ENCODE measurements around the gene CHMP3. TPM values are rescaled to one million over a fixed set of nuclear protein-coding genes. Genes with fewer than 3 reads are reported as not detected.
"Not testable (repeated sequence)": the region's sequence is repeated elsewhere in the genome, so short reads cannot be mapped to it uniquely, and the experiment has no call there.

The CHMP3 gene
- total RNA-seq, 2 donors from 2014 or later = 64.6 to 70.0 TPM

- no peak for DNase-seq
- peaks cover 0 to 15% (median 0%) of the 10 kb centered on the region in 3 donors for H3K9me3 ChIP-seq
- no peaks in the 10 kb centered on the region for H3K36me3 ChIP-seq (replicated peaks in 1 of 2; ENCODE audit: insufficient read depth in 1 of 2, low read depth in 2 of 2)
- 86 to 95% methylated on average over 7 of the region's 7 CpGs for WGBS, 2 donors
- H3K4me3 ChIP-seq = no peak overlapping the region
- H3K27ac ChIP-seq = no peak overlapping the region
- H3K4me1 ChIP-seq = peaks cover 7% of the 10 kb centered on the region
- ATAC-seq = no peak
- intact Hi-C loops (cut with DNase I) = no loop called here
- H3K27me3 ChIP-seq = no peaks in the 10 kb centered on the region
- TF ChIP-seq, protein P1, sequence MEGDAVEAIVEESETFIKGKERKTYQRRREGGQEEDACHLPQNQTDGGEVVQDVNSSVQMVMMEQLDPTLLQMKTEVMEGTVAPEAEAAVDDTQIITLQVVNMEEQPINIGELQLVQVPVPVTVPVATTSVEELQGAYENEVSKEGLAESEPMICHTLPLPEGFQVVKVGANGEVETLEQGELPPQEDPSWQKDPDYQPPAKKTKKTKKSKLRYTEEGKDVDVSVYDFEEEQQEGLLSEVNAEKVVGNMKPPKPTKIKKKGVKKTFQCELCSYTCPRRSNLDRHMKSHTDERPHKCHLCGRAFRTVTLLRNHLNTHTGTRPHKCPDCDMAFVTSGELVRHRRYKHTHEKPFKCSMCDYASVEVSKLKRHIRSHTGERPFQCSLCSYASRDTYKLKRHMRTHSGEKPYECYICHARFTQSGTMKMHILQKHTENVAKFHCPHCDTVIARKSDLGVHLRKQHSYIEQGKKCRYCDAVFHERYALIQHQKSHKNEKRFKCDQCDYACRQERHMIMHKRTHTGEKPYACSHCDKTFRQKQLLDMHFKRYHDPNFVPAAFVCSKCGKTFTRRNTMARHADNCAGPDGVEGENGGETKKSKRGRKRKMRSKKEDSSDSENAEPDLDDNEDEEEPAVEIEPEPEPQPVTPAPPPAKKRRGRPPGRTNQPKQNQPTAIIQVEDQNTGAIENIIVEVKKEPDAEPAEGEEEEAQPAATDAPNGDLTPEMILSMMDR (IDR thresholded peaks at IDR 0.05) = no peak
- no peak for TF ChIP-seq POLR2A (IDR thresholded peaks at IDR 0.05)
Observed at GRCh38 chr2:86552889-86553288, 10.4 kb downstream of the CHMP3 start.

GRCh38 chr2:86549963-86550725, 13.1 kb downstream of the CHMP3 start:
- 97 to 99% methylated on average over 19 to 26 of the region's 26 CpGs for WGBS, 2 donors

DNA sequence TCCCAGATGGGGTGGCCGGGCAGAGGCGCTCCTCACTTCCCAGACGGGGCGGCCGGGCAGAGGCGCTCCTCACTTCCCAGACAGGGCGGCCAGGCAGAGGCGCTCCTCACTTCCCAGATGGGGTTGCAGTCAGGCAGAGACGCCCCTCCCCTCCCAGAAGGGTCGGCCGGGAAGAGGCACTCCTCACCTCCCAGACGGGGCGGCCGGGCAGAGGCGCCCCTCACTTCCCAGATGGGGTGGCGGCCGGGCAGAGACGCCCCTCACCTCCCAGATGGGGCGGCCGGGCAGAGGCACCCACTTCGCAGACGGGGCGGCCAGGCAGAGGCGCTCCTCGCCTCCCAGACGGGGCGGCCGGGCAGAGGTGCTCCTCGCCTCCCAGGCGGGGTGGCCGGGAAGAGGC, 13.8 kb downstream of the CHMP3 start:
- H3K9me3 ChIP-seq = peaks cover 0 to 15% (median 0%) of the 10 kb centered on the region in 3 donors
- 93 to 99% methylated on average over 3 to 29 of the region's 31 CpGs for whole genome bisulfite sequencing, 2 donors
- intact Hi-C loops (cut with DNase I) = not testable (repeated sequence)

More at GRCh38 chr2:86549963-86550725, 13.1 kb downstream of the CHMP3 start:
- ATAC-seq; H3K36me3 ChIP-seq (replicated peaks in 1 of 2; ENCODE audit: insufficient read depth in 1 of 2, low read depth in 2 of 2); H3K4me1 ChIP-seq; H3K27ac ChIP-seq; DNase-seq; H3K27me3 ChIP-seq; intact Hi-C loops (cut with DNase I); H3K4me3 ChIP-seq: not testable (repeated sequence)
- H3K9me3 ChIP-seq = peaks cover 0 to 15% (median 0%) of the 10 kb centered on the region in 3 donors

DNA sequence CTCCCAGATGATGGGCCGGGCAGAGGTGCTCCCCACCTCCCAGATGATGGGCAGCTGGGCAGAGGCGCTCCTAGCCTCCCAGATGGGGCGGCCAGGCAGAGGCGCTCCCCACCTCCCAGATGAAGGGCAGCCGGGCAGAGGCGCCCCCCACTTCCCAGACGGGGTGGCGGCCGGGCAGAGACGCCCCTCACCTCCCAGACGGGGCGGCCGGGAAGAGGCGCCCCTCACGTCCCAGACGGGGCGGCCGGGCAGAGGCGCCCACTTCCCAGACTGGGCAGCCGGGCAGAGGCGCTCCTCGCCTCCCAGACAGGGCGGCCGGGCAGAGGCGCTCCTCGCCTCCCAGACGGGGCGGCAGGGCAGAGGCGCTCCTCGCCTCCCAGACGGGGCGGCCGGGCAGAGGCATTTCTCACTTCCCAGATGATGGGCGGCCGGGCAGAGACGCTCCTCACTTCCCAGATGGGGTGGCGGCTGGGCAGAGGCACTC, 14.3 kb downstream of the CHMP3 start:
- H3K4me1 ChIP-seq; H3K36me3 ChIP-seq (replicated peaks in 1 of 2; ENCODE audit: insufficient read depth in 1 of 2, low read depth in 2 of 2); intact Hi-C loops (cut with DNase I); H3K4me3 ChIP-seq; ATAC-seq; H3K27ac ChIP-seq; H3K27me3 ChIP-seq; DNase-seq: not testable (repeated sequence)
- 86 to 92% methylated on average over 10 to 32 of the region's 37 CpGs for WGBS, 2 donors
- H3K9me3 ChIP-seq = peaks cover 0 to 15% (median 0%) of the 10 kb centered on the region in 3 donors

More for the DNA sequence above, 13.8 kb downstream of the CHMP3 start:
- H3K36me3 ChIP-seq (replicated peaks in 1 of 2; ENCODE audit: insufficient read depth in 1 of 2, low read depth in 2 of 2); ATAC-seq; DNase-seq; H3K4me1 ChIP-seq; H3K27me3 ChIP-seq; H3K27ac ChIP-seq; H3K4me3 ChIP-seq: not testable (repeated sequence)

GRCh38 chr2:86548165-86548912, 14.9 kb downstream of the CHMP3 start:
- 96 to 97% methylated on average over 17 to 20 of the region's 20 CpGs for WGBS, 2 donors

GRCh38 chr2:86545296-86545924, 17.8 kb downstream of the CHMP3 start:
- ATAC-seq; H3K36me3 ChIP-seq (replicated peaks in 1 of 2; ENCODE audit: insufficient read depth in 1 of 2, low read depth in 2 of 2); DNase-seq; intact Hi-C loops (cut with DNase I); H3K27ac ChIP-seq; H3K27me3 ChIP-seq; H3K4me3 ChIP-seq: not testable (repeated sequence)
- Histone ChIP-seq H3K4me1 (peaks cover 11% of the 10 kb centered on the region), H3K9me3 (peaks cover 0 to 15% (median 0%) of the 10 kb centered on the region in 3 donors)
- 98 to 100% methylated on average over 7 to 19 of the region's 49 CpGs for WGBS, 2 donors

More at GRCh38 chr2:86548165-86548912, 14.9 kb downstream of the CHMP3 start:
- H3K27ac ChIP-seq; DNase-seq; ATAC-seq; intact Hi-C loops (cut with DNase I); H3K4me1 ChIP-seq; H3K27me3 ChIP-seq; H3K36me3 ChIP-seq (replicated peaks in 1 of 2; ENCODE audit: insufficient read depth in 1 of 2, low read depth in 2 of 2); H3K4me3 ChIP-seq: not testable (repeated sequence)
- H3K9me3 ChIP-seq = peaks cover 0 to 15% (median 0%) of the 10 kb centered on the region in 3 donors

DNA sequence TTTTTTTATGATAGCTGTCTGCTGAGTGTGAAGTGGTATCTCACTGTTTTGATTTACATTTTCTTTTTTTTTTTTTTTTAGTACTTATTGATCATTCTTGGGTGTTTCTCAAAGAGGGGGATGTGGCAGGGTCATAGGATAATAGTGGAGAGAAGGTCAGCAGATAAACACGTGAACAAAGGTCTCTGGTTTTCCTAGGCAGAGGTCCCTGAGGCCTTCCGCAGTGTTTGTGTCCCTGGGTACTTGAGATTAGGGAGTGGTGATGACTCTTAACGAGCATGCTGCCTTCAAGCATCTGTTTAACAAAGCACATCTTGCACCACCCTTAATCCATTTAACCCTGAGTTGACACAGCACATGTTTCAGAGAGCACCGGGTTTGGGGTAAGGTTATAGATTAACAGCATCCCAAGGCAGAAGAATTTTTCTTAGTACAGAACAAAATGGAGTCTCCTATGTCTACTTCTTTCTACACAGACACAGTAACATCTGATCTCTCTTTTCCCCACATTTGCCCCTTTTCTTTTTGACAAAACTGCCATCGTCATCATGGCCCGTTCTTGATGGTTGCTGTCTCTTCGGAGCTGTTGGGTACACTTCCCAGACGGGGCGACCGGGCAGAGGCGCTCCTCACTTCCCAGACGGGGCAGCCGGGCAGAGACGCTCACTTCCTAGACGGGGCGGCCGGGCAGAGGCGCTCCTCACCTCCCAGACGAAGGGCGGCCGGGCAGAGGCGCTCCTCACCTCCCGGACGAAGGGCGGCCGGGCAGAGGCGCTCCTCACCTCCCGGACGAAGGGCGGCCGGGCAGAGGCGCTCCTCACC, 18.8 kb downstream of the CHMP3 start:
- H3K4me3 ChIP-seq; H3K36me3 ChIP-seq (replicated peaks in 1 of 2; ENCODE audit: insufficient read depth in 1 of 2, low read depth in 2 of 2); DNase-seq; H3K27me3 ChIP-seq; ATAC-seq; H3K27ac ChIP-seq; intact Hi-C loops (cut with DNase I): not testable (repeated sequence)
- Histone ChIP-seq H3K9me3 (peaks cover 0 to 10% (median 0%) of the 10 kb centered on the region in 3 donors), H3K4me1 (peaks cover 11% of the 10 kb centered on the region)
- 96 to 97% methylated on average over 15 to 21 of the region's 32 CpGs for WGBS, 2 donors

Data from body of pancreas (tissue), 4 donors.